ENCODE data around the gene PC.

- TF ChIP-seq, protein P1, sequence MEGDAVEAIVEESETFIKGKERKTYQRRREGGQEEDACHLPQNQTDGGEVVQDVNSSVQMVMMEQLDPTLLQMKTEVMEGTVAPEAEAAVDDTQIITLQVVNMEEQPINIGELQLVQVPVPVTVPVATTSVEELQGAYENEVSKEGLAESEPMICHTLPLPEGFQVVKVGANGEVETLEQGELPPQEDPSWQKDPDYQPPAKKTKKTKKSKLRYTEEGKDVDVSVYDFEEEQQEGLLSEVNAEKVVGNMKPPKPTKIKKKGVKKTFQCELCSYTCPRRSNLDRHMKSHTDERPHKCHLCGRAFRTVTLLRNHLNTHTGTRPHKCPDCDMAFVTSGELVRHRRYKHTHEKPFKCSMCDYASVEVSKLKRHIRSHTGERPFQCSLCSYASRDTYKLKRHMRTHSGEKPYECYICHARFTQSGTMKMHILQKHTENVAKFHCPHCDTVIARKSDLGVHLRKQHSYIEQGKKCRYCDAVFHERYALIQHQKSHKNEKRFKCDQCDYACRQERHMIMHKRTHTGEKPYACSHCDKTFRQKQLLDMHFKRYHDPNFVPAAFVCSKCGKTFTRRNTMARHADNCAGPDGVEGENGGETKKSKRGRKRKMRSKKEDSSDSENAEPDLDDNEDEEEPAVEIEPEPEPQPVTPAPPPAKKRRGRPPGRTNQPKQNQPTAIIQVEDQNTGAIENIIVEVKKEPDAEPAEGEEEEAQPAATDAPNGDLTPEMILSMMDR (IDR thresholded peaks at IDR 0.05): no peak
- TF ChIP-seq POLR2A (IDR thresholded peaks at IDR 0.05): no peak
These were observed 106.3 kb downstream of the PC start for GRCh38 chr11:66851698-66852465.
